KMS-11 (cell line): ENCODE data around the gene CCT5.
"Not testable (repeated sequence)": the region's sequence is repeated elsewhere in the genome, so short reads cannot be mapped to it uniquely, and the experiment has no call there.

Experiments used
- H2AFZ ChIP-seq: fragments of 200-600 bp; sonication (generic); 2 replicates; pipeline ENCODE4 v1.6.1; 2016; ENCODE audit warnings: antibody characterized with exemption, mixed run types, low read depth
- H3K27ac ChIP-seq: fragments of 200-600 bp; sonication (generic); 2 replicates; pipeline ENCODE4 v1.6.1; 2016; ENCODE audit warnings: mild to moderate bottlenecking, mixed run types
- H3K27me3 ChIP-seq: fragments of 200-600 bp; sonication (generic); 2 replicates; pipeline ENCODE4 v1.6.1; 2017; ENCODE audit warnings: mild to moderate bottlenecking, low read depth, mixed run types, moderate library complexity; ENCODE audit not compliant: insufficient read depth
- H3K36me3 ChIP-seq: fragments of 200-600 bp; sonication (generic); 2 replicates; pipeline ENCODE4 v1.6.1; 2017; ENCODE audit warnings: mild to moderate bottlenecking, mixed run types; ENCODE audit not compliant: insufficient read depth
- H3K4me1 ChIP-seq: fragments of 200-600 bp; sonication (generic); 2 replicates; pipeline ENCODE4 v1.6.1; 2016; ENCODE audit warnings: mild to moderate bottlenecking, low read depth, mixed run types; ENCODE audit not compliant: poor library complexity, severe bottlenecking
- H3K4me2 ChIP-seq: fragments of 200-600 bp; sonication (generic); 2 replicates; pipeline ENCODE4 v1.7.0; 2016; ENCODE audit warnings: mild to moderate bottlenecking, mixed run types
- H3K4me3 ChIP-seq: fragments of 200-600 bp; sonication (generic); IDR thresholded peaks from 2 replicates; pipeline ENCODE4 v1.6.1; 2017; ENCODE audit warnings: low read depth, low read length, mixed read lengths; ENCODE audit not compliant: insufficient read depth
- H3K79me2 ChIP-seq: fragments of 200-600 bp; sonication (generic); 2 replicates; pipeline ENCODE4 v1.6.1; 2016; ENCODE audit warnings: low read depth, mixed run types; ENCODE audit not compliant: insufficient read depth
- H3K9ac ChIP-seq: fragments of 200-600 bp; sonication (generic); 2 replicates; pipeline ENCODE4 v1.6.1; 2016; ENCODE audit warnings: mild to moderate bottlenecking, mixed run types
- H4K20me1 ChIP-seq: fragments of 200-600 bp; sonication (generic); 2 replicates; pipeline ENCODE4 v1.6.1; 2016; ENCODE audit warnings: mild to moderate bottlenecking, mixed run types; ENCODE audit not compliant: insufficient read depth
- TF ChIP-seq, protein P1 (sequence below): fragments of 200-600 bp; sonication (generic); conservative IDR thresholded peaks from 2 replicates; pipeline ENCODE4 v1.6.1; 2017; ENCODE audit warnings: low read depth, mild to moderate bottlenecking, antibody characterized with exemption, low read length, moderate library complexity, mixed read lengths

The CCT5 gene

DNA sequence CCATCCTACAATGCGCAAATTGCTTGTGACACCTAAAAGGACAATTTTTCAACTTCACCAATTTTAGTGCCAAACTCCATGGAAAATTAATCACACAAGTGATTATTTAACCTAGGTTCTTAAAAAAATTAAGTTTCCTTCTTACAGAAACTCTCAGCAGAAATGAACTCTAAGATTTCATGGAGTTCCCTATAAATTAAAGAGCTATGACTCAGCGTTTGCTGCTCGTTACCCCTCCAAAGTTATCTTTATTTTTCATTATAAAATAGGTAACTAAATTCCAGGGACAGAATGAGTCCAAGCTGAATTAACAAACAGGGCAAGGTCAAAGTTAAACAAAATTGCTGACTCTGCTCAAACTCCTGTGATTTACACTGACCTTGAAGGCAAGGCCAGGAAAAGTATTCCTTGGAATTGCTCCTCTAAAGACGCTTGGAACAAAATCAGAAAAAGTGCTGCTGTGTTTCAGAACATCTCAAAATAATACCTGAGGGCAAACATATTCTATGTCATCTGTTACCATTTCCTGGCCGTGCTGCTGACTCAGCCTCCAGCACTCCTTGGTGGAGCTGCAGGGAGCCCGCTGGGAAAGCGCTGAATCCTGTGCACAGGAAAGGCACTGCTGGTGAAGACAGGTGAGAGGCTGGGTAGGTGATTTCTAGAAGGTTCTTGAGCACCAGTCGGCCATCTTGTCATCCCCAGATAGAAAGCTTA lies 60.1 kb downstream of the CCT5 start:
- Histone ChIP-seq H3K79me2 (no peaks in the 10 kb centered on the region), H3K4me2 (no peak overlapping the region)

DNA sequence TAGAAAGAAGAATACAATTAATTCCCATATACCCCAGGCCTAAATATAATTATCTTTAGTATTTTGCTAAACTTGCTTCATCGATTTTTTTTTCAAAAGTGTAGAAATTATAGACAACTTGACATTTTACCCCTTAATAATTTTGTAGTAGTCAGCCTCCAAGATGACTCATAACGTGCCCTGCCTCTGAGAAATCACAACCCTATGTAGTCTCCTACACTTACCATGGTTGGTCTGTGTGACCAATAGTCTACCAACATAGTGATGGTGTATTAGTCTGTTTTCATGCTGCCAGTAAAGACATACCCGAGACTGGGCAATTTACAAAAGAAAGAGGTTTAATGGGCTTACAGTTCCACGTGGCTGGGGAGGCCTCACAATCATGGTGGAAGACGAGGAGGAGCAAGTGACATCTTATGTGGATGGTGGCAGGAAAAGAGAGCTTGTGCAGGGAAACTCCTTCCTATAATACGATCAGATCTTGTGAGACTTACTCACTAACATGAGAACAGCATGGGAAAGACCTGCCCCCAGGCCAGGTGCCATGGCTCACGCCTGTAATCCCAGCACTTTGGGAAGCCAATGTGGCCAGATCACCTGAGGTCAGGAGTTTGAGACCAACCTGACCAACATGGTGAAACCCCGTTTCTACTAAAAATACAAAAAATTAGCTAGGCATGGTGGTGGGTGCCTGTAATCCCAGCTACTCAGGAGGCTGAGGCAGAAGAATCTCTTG lies 60.9 kb downstream of the CCT5 start:
- not testable (repeated sequence) for H3K4me3 ChIP-seq, H3K9ac ChIP-seq, H3K27me3 ChIP-seq, H4K20me1 ChIP-seq, H3K4me1 ChIP-seq, H3K27ac ChIP-seq, H3K36me3 ChIP-seq, H2AFZ ChIP-seq, H3K79me2 ChIP-seq, H3K4me2 ChIP-seq

More for the DNA sequence above, 60.1 kb downstream of the CCT5 start:
- no peak overlapping the region for H2AFZ ChIP-seq
- H3K4me3 ChIP-seq: no peak overlapping the region
- H3K27ac ChIP-seq: no peak overlapping the region
- no peaks in the 10 kb centered on the region for H3K4me1 ChIP-seq
- H3K27me3 ChIP-seq: no peaks in the 10 kb centered on the region
- H3K9ac ChIP-seq: no peak overlapping the region
- TF ChIP-seq, protein P1, sequence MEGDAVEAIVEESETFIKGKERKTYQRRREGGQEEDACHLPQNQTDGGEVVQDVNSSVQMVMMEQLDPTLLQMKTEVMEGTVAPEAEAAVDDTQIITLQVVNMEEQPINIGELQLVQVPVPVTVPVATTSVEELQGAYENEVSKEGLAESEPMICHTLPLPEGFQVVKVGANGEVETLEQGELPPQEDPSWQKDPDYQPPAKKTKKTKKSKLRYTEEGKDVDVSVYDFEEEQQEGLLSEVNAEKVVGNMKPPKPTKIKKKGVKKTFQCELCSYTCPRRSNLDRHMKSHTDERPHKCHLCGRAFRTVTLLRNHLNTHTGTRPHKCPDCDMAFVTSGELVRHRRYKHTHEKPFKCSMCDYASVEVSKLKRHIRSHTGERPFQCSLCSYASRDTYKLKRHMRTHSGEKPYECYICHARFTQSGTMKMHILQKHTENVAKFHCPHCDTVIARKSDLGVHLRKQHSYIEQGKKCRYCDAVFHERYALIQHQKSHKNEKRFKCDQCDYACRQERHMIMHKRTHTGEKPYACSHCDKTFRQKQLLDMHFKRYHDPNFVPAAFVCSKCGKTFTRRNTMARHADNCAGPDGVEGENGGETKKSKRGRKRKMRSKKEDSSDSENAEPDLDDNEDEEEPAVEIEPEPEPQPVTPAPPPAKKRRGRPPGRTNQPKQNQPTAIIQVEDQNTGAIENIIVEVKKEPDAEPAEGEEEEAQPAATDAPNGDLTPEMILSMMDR: no peak
- H4K20me1 ChIP-seq: no peaks in the 10 kb centered on the region
- H3K36me3 ChIP-seq: no peaks in the 10 kb centered on the region

DNA sequence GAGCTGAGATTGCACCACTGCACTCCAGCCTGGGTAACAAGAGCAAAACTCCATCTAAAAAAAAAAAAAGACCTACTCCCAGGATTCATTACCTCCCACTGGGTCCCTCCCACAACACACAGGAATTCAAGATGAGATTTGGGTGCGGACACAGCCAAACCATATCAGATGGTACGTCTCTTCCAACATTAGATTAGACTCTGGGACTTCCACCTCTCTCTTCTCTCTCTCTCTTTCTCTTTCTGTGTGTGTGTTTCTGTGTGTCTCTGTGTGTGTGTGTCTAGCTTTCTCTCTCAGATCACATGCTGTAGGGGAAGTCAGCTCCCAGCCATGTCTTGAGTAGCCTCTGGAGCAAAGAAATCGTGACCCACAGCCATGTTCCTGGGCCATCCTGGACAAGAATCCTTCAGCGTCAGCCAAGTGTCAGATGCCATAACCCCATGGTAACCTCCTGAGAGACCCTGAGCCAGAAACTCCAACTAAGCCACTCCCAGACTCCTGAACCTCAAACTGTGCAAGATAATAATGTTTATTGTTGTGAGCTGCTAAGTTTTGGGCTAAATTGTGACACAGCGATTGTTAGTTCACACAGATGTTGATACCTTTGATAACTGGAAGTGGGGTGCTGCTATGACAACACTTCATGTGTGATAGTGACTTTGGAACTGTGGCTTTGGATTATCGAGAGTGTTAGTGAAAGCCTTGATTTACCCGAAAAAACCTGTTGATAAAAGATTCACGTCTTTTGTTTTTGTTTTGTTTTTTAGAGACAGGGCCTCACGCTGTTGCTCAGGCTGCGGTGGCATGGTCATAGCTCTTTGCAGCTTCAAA lies 61.7 kb downstream of the CCT5 start:
- Histone ChIP-seq H3K4me2 (no peak overlapping the region), H3K4me1 (no peaks in the 10 kb centered on the region), H2AFZ (no peak overlapping the region), H3K36me3 (no peaks in the 10 kb centered on the region), H3K4me3 (no peak overlapping the region), H3K27me3 (no peaks in the 10 kb centered on the region), H4K20me1 (no peaks in the 10 kb centered on the region), H3K27ac (no peak overlapping the region), H3K79me2 (no peaks in the 10 kb centered on the region), H3K9ac (no peak overlapping the region)
- TF ChIP-seq, protein P1: no peak

DNA sequence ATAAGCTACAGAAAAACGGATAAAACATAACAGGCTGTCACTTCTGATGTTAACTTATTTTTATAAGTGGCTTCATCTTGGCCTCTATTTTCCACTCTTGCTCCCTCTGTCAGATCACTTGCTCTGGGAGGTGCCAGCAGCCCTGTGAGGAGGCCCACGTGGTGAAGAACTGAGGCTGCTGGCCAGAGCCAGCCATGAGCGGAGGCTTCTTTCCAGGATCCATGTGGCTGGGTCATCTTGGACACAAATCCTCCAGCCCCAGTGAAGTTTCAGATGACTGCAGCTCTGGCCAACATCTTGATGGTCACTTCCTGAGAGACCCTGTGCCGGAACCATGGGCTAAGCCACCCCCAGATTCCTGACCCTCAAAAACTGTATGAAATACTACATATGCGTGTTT lies 65.1 kb downstream of the CCT5 start:
- Histone ChIP-seq H3K4me1 (no peaks in the 10 kb centered on the region), H3K4me2 (no peak overlapping the region), H4K20me1 (no peaks in the 10 kb centered on the region), H3K27ac (no peak overlapping the region), H3K4me3 (no peak overlapping the region), H3K36me3 (no peaks in the 10 kb centered on the region), H3K79me2 (no peaks in the 10 kb centered on the region), H2AFZ (no peak overlapping the region), H3K9ac (no peak overlapping the region), H3K27me3 (no peaks in the 10 kb centered on the region)
- TF ChIP-seq, protein P1: no peak
